AG09319 (cell line): ENCODE measurements around the gene ACOXL.

Experiments used
- DNase-seq: peaks from one replicate; pipeline ENCODE4 v3.0.0-alpha.2; 2010; ENCODE audit warnings: low read depth; ENCODE audit errors: extremely low read depth
- TF ChIP-seq, protein P1 (sequence below): IDR thresholded peaks from 2 replicates; pipeline ENCODE4 v1.5.1; 2011; ENCODE audit warnings: low read depth, mild to moderate bottlenecking, inconsistent platforms, low read length, moderate library complexity

ACOXL gene

DNA sequence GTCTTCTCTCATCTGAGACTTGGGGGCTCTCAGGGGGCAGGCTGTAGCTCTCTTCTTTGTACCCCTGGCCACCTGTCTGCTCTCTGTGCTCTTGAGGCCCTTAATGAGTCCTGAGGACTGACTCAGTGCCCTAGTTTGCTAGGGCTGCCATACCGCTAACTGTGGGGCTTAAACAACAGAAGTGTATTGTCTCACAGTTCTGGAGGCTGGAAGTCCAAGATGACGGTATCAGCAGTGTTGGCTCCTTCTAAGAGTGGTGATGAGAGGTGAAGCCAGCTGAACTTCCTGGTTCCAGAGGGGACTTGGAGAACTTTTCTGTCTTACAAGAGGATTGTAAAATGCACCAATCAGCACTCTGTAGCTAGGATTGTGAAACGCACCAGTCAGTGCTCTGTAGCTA lies 67.0 kb downstream of the ACOXL start:
- no peak for DNase-seq
- TF ChIP-seq, protein P1, sequence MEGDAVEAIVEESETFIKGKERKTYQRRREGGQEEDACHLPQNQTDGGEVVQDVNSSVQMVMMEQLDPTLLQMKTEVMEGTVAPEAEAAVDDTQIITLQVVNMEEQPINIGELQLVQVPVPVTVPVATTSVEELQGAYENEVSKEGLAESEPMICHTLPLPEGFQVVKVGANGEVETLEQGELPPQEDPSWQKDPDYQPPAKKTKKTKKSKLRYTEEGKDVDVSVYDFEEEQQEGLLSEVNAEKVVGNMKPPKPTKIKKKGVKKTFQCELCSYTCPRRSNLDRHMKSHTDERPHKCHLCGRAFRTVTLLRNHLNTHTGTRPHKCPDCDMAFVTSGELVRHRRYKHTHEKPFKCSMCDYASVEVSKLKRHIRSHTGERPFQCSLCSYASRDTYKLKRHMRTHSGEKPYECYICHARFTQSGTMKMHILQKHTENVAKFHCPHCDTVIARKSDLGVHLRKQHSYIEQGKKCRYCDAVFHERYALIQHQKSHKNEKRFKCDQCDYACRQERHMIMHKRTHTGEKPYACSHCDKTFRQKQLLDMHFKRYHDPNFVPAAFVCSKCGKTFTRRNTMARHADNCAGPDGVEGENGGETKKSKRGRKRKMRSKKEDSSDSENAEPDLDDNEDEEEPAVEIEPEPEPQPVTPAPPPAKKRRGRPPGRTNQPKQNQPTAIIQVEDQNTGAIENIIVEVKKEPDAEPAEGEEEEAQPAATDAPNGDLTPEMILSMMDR: no peak

DNA sequence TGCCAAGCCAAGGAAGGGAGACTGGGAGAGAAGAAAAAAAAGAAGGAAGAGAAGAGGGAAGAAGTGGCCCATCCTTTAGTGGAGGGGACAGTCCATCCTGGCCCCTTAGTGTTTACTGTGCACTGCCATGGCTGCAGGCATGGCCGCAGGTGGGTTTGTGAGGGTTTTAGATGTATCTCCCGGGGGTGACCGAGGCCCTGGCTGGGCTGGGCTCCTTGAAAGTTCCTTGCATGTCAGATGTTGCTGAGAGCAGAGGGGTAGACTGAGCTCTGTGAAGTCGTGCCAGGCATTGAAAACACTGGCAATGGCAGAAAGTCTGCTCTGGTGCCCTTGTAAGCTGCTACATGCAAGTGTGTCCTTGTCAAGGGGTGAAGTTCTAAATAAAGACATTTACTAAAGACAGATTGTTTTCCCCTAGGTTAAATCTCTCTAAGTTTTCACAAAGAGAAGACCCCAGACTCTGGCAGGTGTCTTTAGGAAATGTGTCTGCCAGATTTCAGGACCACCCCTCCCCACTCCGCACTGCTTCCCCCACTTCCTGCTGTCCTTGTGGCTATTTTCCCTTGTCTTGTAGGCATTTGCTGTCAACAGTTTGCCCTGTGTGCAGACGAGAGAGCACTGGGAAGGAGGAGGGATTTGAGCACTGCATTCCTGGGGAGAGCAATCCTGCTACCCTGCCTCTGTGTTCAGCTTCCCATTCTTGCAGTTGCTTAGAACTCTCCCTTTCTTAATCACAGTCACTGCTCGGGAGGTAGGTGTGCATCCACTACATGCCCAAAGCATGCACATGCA lies 68.4 kb downstream of the ACOXL start:
- TF ChIP-seq, protein P1: no peak
- DNase-seq: no peak

DNA sequence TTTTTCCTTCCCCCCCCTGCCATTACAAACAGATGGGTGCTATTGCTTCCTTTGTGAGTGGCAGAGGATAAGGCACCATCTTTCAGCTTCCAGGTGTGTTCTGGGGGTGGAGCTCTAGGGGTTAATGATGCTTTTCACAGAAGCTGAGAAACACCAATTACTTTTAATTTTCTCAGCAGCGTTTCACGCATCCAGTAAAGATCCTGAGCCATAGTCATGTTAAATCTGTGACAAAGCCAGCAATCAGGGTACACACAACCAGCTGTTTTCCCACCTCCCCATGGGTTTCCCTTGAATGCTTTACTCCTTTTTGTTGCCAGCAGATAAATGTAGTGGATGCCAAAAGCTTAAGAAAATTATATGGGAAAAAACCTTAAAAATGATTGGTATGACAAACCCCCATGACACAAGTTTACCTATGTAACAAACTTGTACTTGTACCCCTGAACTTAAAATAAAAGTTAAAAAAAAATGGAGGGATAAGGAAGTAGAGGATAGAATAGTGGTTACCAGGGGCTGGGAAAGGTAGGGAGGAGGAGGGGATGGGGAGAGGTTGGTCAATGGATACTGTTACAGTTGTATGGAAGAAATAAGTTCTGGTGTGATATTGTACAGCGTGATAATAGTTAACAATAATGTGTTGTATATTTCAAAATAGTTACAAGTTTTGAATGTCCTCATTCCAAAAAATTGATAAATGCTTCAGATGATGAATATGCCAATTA lies 70.0 kb downstream of the ACOXL start:
- TF ChIP-seq, protein P1: no peak
- DNase-seq: no peak

DNA sequence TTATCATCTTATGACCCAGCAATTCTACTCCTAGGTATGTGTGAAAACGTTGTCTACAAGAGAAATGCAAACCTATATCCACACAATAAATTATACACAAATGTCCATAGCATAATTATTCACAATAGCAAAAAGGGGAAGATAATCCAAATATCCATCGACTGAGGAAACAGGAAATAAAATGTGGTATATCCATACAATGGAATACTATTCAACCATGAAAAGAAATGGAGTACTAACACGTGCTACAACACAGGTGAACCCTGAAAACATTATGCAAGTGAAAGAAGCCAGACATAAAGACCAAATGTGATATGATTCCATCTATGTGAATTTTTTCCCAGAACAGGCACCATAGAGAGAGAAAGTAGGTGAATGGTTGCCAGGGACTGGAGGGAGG lies 72.1 kb downstream of the ACOXL start:
- no peak for DNase-seq
- TF ChIP-seq, protein P1: no peak

DNA sequence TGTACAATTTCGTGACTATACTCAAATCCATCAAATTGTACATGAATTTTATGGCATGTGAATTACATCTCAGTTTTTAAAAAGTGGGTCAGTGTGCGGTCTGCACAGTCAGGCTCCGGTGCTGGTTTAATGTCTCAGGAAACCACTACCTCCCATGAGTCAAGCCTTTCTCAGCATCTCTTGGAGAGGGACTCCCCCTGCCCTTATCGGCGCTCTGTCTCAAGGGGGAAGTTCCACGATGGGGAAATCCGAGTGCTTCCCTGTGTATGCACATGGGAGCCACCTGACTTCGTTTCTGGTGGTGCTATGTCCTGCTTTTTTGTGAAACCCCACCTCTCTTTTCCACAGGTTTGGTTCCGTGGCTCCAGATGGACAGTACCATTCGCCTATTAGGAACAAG lies 72.5 kb downstream of the ACOXL start:
- DNase-seq: no peak
- TF ChIP-seq, protein P1: no peak

DNA sequence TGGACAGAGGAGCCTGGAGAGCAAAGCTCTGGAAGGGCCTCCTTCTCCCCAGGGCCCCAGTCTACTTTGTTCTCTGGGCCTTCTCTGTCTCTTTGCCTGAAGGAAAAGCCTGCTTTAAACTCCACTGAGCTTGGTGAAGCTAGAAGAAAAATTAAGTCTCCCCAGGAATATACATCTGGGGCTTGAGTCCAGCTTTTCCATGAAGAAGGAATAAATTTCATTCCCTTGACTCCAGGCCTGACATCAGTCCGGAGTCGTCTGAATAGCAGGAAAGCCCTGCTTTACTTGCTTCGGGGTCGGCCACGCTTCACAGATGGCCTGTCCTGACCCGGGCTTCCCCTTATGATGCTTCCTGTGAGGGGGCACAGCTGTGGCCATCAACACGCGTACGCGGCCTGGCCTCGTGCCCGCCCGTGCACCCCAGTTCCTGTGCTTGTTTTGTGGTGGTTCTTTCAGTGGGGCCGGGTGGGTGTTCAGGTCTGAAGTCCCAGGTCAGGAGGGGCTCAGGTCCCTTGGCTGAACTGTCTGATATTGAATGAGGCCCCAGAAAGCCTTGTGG lies 73.6 kb downstream of the ACOXL start:
- DNase-seq: no peak
- TF ChIP-seq, protein P1: no peak

DNA sequence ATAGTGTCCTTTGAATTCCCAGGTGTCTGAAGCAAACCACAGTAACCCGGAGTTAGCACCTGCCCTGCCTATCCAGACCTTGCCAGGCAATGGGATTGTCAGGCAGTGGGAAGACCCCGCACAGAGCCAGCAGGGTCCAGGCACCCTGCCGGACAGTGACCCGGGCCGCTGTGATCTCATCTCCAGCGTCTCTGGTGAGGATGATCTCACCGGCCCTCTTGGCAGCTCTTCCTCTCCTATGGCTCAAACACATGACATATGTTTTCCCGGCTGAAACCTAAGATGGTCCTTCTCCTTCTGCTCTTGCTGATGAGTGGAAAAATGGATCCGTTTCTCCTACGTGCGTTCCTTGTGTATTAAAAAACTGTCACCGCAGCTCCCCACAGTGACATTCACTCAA lies 75.1 kb downstream of the ACOXL start:
- TF ChIP-seq, protein P1: no peak
- no peak for DNase-seq
